Measurements from ENCODE around the gene OXCT2.

DNA sequence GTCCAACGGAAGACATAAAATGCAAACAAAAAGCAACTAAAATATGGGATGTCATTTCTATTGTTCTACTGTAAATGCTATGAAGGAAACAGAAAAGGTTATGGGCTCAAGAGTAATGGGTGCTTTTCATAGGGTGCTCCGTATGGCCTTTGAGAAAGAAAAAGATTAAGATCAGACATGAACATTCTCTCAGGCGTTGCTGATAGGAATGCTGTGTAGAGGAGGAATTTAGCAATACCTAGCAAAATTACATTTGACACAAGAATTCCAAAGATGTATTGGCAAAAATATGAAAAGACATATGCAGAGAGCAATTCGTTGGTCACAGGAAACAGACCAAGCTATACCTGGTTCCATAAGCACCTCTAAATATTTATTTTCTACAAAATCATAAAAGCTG is 5.7 kb upstream of the OXCT2 start:
- TF ChIP-seq EZH2 (IDR thresholded peaks at IDR 0.05; ENCODE audit: insufficient read depth, poor library complexity, severe bottlenecking) (no peak), EZH2phosphoT487 (IDR thresholded peaks at IDR 0.05; ENCODE audit: insufficient read depth, low read depth) (no peak)
